GM19452 (cell line): ENCODE measurements around the gene FGD6.

Experiments used
- ATAC-seq: cut with Tn5 transposase; IDR thresholded peaks from one replicate; pipeline ENCODE4 v1.9.1; 2021; ENCODE audit not compliant: unreplicated experiment

FGD6 gene

DNA sequence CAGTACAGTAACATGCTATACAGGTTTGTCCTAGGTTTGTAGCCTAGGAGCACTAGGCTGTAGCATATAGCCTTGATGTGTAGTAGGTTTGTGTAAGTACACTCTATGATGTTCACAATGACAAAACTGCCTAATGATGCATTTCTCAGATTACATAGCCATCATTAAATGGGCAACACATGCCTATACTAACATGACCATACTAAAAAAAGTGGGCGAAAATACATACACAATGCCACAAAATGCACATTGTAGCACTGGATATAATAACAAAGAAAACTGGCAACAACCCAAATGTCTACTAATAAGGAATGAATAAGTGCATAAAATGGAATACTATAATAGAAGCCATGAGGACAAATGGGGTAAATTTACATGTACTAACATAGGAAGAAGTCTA lies 182.5 kb downstream of the FGD6 start:
- ATAC-seq: no peak
